Iris pigment epithelial cell (primary cell): ENCODE results near the gene CSF2.
"Not testable (repeated sequence)": the region's sequence is repeated elsewhere in the genome, so short reads cannot be mapped to it uniquely, and the experiment has no call there.

ENCODE experiments used
- DNase-seq: peaks from one replicate; pipeline ENCODE4 v3.0.0-alpha.2; 2011; ENCODE audit warnings: low read depth

The CSF2 gene

GRCh38 chr5:132108957-132109356 is 35.4 kb downstream of the CSF2 start:
- DNase-seq, result not testable (repeated sequence)

DNA sequence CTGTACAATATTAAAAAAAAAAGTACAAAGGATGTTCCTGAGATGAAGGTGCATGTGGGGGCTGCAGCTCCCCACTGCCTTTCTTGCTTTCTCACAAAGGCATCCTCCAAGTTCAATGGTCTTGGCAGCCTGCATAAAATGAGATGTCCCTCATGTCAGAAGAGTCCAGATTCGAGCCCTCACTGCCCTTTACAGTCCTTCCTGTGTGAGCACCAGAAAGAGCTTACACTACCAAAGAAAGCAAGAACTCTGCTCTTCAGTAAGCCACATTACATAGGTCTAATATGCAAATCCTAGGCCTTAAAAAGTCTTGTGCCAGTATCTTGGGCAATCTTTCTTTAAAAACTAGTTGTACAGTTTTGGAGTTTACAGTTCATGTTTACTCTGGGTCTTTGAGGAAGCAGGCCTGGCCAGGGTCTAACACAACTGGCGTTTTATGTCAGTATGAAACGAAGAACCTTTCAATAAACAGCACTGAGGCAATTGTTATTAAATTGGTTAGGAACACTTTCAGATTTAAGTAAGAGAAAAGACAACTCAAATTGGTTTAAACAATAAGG is 36.0 kb downstream of the CSF2 start:
- no peak for DNase-seq

GRCh38 chr5:132110195-132110594 is 36.6 kb downstream of the CSF2 start:
- DNase-seq, result no peak

- peak; percentile 28 for DNase-seq
Measured at GRCh38 chr5:132110930-132111329, 37.3 kb downstream of the CSF2 start.

- no peak for DNase-seq
Measured at GRCh38 chr5:132112111-132112510, 38.5 kb downstream of the CSF2 start.

GRCh38 chr5:132114150-132115121 is 40.8 kb downstream of the CSF2 start:
- no peak for DNase-seq

- no peak for DNase-seq
Measured at GRCh38 chr5:132115375-132115774, 41.8 kb downstream of the CSF2 start.

- DNase-seq, result no peak
Measured at GRCh38 chr5:132116072-132116471, 42.5 kb downstream of the CSF2 start.

DNA sequence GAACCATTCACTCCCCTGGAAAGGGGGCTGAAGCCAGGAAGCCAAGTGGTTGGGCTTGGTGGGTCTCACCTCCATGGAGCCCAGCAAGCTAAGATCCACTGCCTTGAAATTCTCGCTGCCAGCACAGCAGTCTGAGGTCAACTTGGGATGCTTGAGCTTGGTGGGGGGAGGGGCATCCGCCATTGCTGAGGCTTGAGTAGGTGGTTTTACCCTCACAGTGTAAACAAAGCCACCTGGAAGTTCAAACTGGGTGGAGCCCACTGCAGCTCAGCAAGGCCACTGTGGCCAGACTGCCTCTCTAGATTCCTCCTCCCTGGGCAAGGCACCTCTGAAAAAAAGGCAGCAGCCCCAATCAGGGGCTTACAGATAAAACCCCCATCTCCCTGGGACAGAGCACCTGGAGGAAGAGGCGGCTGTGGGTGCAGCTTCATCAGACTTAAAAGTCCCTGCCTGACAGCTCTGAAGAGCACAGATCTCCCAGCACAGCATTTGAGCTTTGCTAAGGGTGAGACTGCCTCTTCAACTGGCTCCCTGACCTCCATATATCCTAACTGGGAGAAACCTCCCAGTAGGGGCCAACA is 43.4 kb downstream of the CSF2 start:
- not testable (repeated sequence) for DNase-seq

DNA sequence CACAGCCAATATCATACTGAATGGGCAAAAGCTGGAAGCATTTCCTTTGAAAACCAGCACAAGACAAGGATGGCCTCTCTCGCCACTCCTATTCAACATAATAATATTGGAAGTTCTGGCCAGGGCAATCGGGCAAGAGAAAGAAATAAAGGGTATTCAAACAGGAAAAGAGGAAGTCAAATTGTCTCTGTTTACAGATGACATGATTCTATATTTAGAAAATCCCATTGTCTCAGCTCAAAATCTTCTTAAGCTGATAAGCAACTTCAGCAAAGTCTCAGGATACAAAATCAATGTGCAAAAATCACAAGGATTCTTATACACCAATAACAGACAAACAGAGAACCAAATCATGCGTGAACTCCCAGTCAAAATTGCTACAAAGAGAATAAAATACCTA is 47.1 kb downstream of the CSF2 start:
- not testable (repeated sequence) for DNase-seq

GRCh38 chr5:132122971-132123370 is 49.4 kb downstream of the CSF2 start:
- not testable (repeated sequence) for DNase-seq

- not testable (repeated sequence) for DNase-seq
Measured at GRCh38 chr5:132123578-132123977, 50.0 kb downstream of the CSF2 start.
